T-helper 17 cell (primary cell): ENCODE data around the gene SPINK9. TPM values are rescaled to one million over a fixed set of nuclear protein-coding genes. Genes with fewer than 3 reads are reported as not detected.
"Not testable (repeated sequence)": the region's sequence is repeated elsewhere in the genome, so short reads cannot be mapped to it uniquely, and the experiment has no call there.

ENCODE experiments used
- ATAC-seq: fragments of 150-1000 bp; cut with Tn5 transposase; 2 replicates; pipeline ENCODE4 v1.10.0; 2021; ENCODE audit warnings: mild to moderate bottlenecking, moderate library complexity
- DNase-seq, 3 donors: peaks; one replicate each; pipeline versions ENCODE4 v3.0.0 to v3.0.0-alpha.2; 2020 to 2021
- H3K9me3 ChIP-seq: one replicate; pipeline ENCODE4 v1.7.0; 2013; ENCODE audit warnings: low read length, mild to moderate bottlenecking; ENCODE audit not compliant: control insufficient read depth, poor library complexity, severe bottlenecking
- H3K27ac Mint-ChIP-seq: one replicate; pipeline ENCODE4 v1.8.0; 2022; ENCODE audit warnings: mild to moderate bottlenecking, moderate library complexity, mixed read lengths
- H3K27me3 Mint-ChIP-seq: one replicate; pipeline ENCODE4 v1.8.0; 2022; ENCODE audit warnings: mixed read lengths
- H3K36me3 Mint-ChIP-seq: one replicate; pipeline ENCODE4 v1.8.0; 2022; ENCODE audit warnings: low read depth, mixed read lengths
- H3K4me1 Mint-ChIP-seq: one replicate; pipeline ENCODE4 v1.8.0; 2022; ENCODE audit warnings: mild to moderate bottlenecking, mixed read lengths
- H3K4me3 Mint-ChIP-seq: one replicate; pipeline ENCODE4 v1.8.0; 2022; ENCODE audit warnings: mild to moderate bottlenecking, moderate library complexity, mixed read lengths
- total RNA-seq, 4 donors: library from RNA in 2 of 4; stranded (reverse) in 2 of 4; gene quantifications; one replicate each; pipeline ENCODE4 v1.2.3 and lab custom pipeline; 2022 to 2026

The SPINK9 gene
- not detected for total RNA-seq
- 0 to 0.23 reads per million in 2 donors for total RNA-seq (lab: John Stamatoyannopoulos, UW)

- H3K9me3 ChIP-seq: no peaks in the 10 kb centered on the region
- H3K4me3 Mint-ChIP-seq: no peak within 1 kb of the TSS
- peaks cover 5% of the 10 kb centered on the region for H3K27me3 Mint-ChIP-seq
- no peak within 1 kb of the TSS for H3K27ac Mint-ChIP-seq
- no peaks in the 10 kb centered on the region for H3K4me1 Mint-ChIP-seq
- H3K36me3 Mint-ChIP-seq: no peaks in the 10 kb centered on the region
- ATAC-seq (no peak), DNase-seq (no peak)
Observed at GRCh38 chr5:148335259-148335658, at the start of gene SPINK9. Gene SPINK9, plus strand, starts transcription at chr5:148335559. Its CDS starts 55 bp downstream, at chr5:148335614.

GRCh38 chr5:148290271-148291195 lies 44.8 kb upstream of the SPINK9 start:
- Mint-ChIP-seq H3K27me3 (peaks cover 17% of the 10 kb centered on the region), H3K4me1 (no peaks in the 10 kb centered on the region)
- ATAC-seq: no peak

GRCh38 chr5:148297731-148298130 lies 37.6 kb upstream of the SPINK9 start:
- ATAC-seq (no peak), DNase-seq (no peak)
- no peaks in the 10 kb centered on the region for H3K36me3 Mint-ChIP-seq
- H3K4me3 Mint-ChIP-seq: no peak overlapping the region
- no peaks in the 10 kb centered on the region for H3K9me3 ChIP-seq
- H3K27me3 Mint-ChIP-seq: no peaks in the 10 kb centered on the region
- no peak overlapping the region for H3K27ac Mint-ChIP-seq
- H3K4me1 Mint-ChIP-seq: peaks cover 9% of the 10 kb centered on the region

More at GRCh38 chr5:148290271-148291195, 44.8 kb upstream of the SPINK9 start:
- Mint-ChIP-seq H3K27ac (no peak overlapping the region), H3K4me3 (no peak overlapping the region), H3K36me3 (no peaks in the 10 kb centered on the region)
- DNase-seq: no peak
- H3K9me3 ChIP-seq: no peaks in the 10 kb centered on the region

GRCh38 chr5:148306446-148306845 lies 28.9 kb upstream of the SPINK9 start:
- Mint-ChIP-seq H3K4me3 (no peak overlapping the region), H3K27me3 (no peaks in the 10 kb centered on the region), H3K36me3 (no peaks in the 10 kb centered on the region), H3K27ac (no peak overlapping the region), H3K4me1 (no peaks in the 10 kb centered on the region)
- ATAC-seq: no peak
- no peaks in the 10 kb centered on the region for H3K9me3 ChIP-seq
- DNase-seq: no peak

GRCh38 chr5:148309019-148309418 lies 26.3 kb upstream of the SPINK9 start:
- no peak overlapping the region for H3K27ac Mint-ChIP-seq
- H3K4me1 Mint-ChIP-seq: no peaks in the 10 kb centered on the region
- DNase-seq (no peak), ATAC-seq (no peak)
- no peaks in the 10 kb centered on the region for H3K9me3 ChIP-seq
- H3K27me3 Mint-ChIP-seq: no peaks in the 10 kb centered on the region
- H3K36me3 Mint-ChIP-seq: no peaks in the 10 kb centered on the region
- H3K4me3 Mint-ChIP-seq: no peak overlapping the region

- no peaks in the 10 kb centered on the region for H3K36me3 Mint-ChIP-seq
- DNase-seq (no peak), ATAC-seq (no peak)
- no peak overlapping the region for H3K4me3 Mint-ChIP-seq
- H3K27me3 Mint-ChIP-seq: no peaks in the 10 kb centered on the region
- H3K27ac Mint-ChIP-seq: no peak overlapping the region
- no peaks in the 10 kb centered on the region for H3K4me1 Mint-ChIP-seq
- H3K9me3 ChIP-seq: no peaks in the 10 kb centered on the region
Observed at GRCh38 chr5:148309746-148310145, 25.6 kb upstream of the SPINK9 start.

- Mint-ChIP-seq H3K4me3 (no peak overlapping the region), H3K36me3 (no peaks in the 10 kb centered on the region), H3K27me3 (no peaks in the 10 kb centered on the region), H3K4me1 (no peaks in the 10 kb centered on the region), H3K27ac (no peak overlapping the region)
- no peak for DNase-seq
- no peaks in the 10 kb centered on the region for H3K9me3 ChIP-seq
- ATAC-seq: no peak
Observed at GRCh38 chr5:148311484-148311883, 23.9 kb upstream of the SPINK9 start.

GRCh38 chr5:148312153-148312552 lies 23.2 kb upstream of the SPINK9 start, which contains the start of gene SPINK7:
Gene SPINK7, plus strand, starts transcription at chr5:148312423. Its CDS starts 61 bp downstream, at chr5:148312484.
- no peak within 1 kb of the TSS for H3K4me3 Mint-ChIP-seq
- DNase-seq (no peak), ATAC-seq (no peak)
- H3K27me3 Mint-ChIP-seq: no peaks in the 10 kb centered on the region
- H3K4me1 Mint-ChIP-seq: no peaks in the 10 kb centered on the region
- H3K27ac Mint-ChIP-seq: no peak within 1 kb of the TSS
- H3K9me3 ChIP-seq: no peaks in the 10 kb centered on the region
- no peaks in the 10 kb centered on the region for H3K36me3 Mint-ChIP-seq

GRCh38 chr5:148314187-148314586 lies 21.2 kb upstream of the SPINK9 start:
- DNase-seq (no peak), ATAC-seq (no peak)
- Mint-ChIP-seq H3K4me3 (no peak overlapping the region), H3K27me3 (no peaks in the 10 kb centered on the region), H3K27ac (no peak overlapping the region), H3K36me3 (no peaks in the 10 kb centered on the region), H3K4me1 (no peaks in the 10 kb centered on the region)
- no peaks in the 10 kb centered on the region for H3K9me3 ChIP-seq

GRCh38 chr5:148314731-148315130 lies 20.6 kb upstream of the SPINK9 start:
- H3K9me3 ChIP-seq: no peaks in the 10 kb centered on the region
- H3K4me1 Mint-ChIP-seq: no peaks in the 10 kb centered on the region
- H3K36me3 Mint-ChIP-seq: no peaks in the 10 kb centered on the region
- H3K27me3 Mint-ChIP-seq: no peaks in the 10 kb centered on the region
- H3K27ac Mint-ChIP-seq: no peak overlapping the region
- no peak for DNase-seq
- H3K4me3 Mint-ChIP-seq: no peak overlapping the region
- ATAC-seq: no peak

GRCh38 chr5:148320011-148320963 lies 15.1 kb upstream of the SPINK9 start:
- not testable (repeated sequence) for DNase-seq, H3K27me3 Mint-ChIP-seq, H3K9me3 ChIP-seq, H3K4me1 Mint-ChIP-seq, H3K27ac Mint-ChIP-seq, H3K36me3 Mint-ChIP-seq
- H3K4me3 Mint-ChIP-seq: peak overlapping the region; percentile 22
- ATAC-seq: peak; percentile 46

GRCh38 chr5:148333262-148333849 lies 2.0 kb upstream of the SPINK9 start:
- peaks cover 3% of the 10 kb centered on the region for H3K36me3 Mint-ChIP-seq
- no peak for DNase-seq
- no peaks in the 10 kb centered on the region for H3K4me1 Mint-ChIP-seq
- no peak overlapping the region for H3K4me3 Mint-ChIP-seq
- peaks cover 5% of the 10 kb centered on the region for H3K27me3 Mint-ChIP-seq
- ATAC-seq: no peak
- no peaks in the 10 kb centered on the region for H3K9me3 ChIP-seq
- H3K27ac Mint-ChIP-seq: no peak overlapping the region
